Thoracic aorta (tissue), 2 donors: ENCODE data around the gene NUDT17. TPM values are rescaled to one million over a fixed set of nuclear protein-coding genes. Genes with fewer than 3 reads are reported as not detected.

Experiments
- ATAC-seq: fragments of 150-250 bp; one replicate; pipeline ENCODE4 v1.8.0; 2017; ENCODE audit warnings: low read depth; ENCODE audit not compliant: insufficient number of reproducible peaks, low FRiP score
- DNase-seq: peaks from one replicate; pipeline ENCODE4 v3.0.0-alpha.2; 2020; ENCODE audit warnings: low spot score
- H3K27ac ChIP-seq, 2 donors: fragments of 200-600 bp; sonication (generic); 1 replicate in 1 of 2; 2 replicates in 1 of 2; pipeline ENCODE4 v1.5.1; 2016; ENCODE audit warnings: mild to moderate bottlenecking in 2 of 2, moderate library complexity in 2 of 2
- H3K27me3 ChIP-seq: fragments of 200-600 bp; sonication (generic); replicated peaks from 2 replicates; pipeline ENCODE4 v1.6.0; 2016; ENCODE audit warnings: mild to moderate bottlenecking; ENCODE audit not compliant: insufficient read depth
- H3K36me3 ChIP-seq: fragments of 200-600 bp; sonication (generic); one replicate; pipeline ENCODE4 v1.5.1; 2016
- H3K4me1 ChIP-seq, 2 donors: fragments of 200-600 bp; sonication (generic); 1 replicate in 1 of 2; 2 replicates in 1 of 2; pipeline versions ENCODE4 v1.5.1 to v1.6.0; 2016; ENCODE audit warnings: low read depth in 2 of 2, mild to moderate bottlenecking in 1 of 2; ENCODE audit not compliant: control insufficient read depth in 1 of 2
- H3K4me3 ChIP-seq: fragments of 200-600 bp; sonication (generic); 2 replicates; pipeline ENCODE4 v1.5.1; 2016; ENCODE audit warnings: mild to moderate bottlenecking
- H3K9me3 ChIP-seq: fragments of 200-600 bp; sonication (generic); 2 replicates; pipeline ENCODE4 v1.5.1; 2016
- CTCF ChIP-seq: fragments of 200-600 bp; sonication (generic); IDR thresholded peaks from one replicate; pipeline ENCODE4 v1.5.1; 2019; ENCODE audit warnings: antibody characterized with exemption
- total RNA-seq, 2 donors: library from RNA; depleted of rRNA; stranded (reverse); fragments of >200 nt; gene quantifications; one replicate each; pipeline versions ENCODE4 v1.1.0 to v1.2.3, GENCODE V29; 2016

NUDT17 gene
- 10 to 100 TPM in 1 of 2 donors, 1 to 10 TPM in 1; 3.6 to 19.1 TPM for total RNA-seq

GRCh38 chr1:145845514-145846161 is at the start of gene NUDT17:
TSS of gene NUDT17 (plus strand) at chr1:145845630. CDS start at chr1:145845641, 11 bp downstream.
- Histone ChIP-seq H3K9me3 (no peaks in the 10 kb centered on the region), H3K4me3 (peak within 1 kb of the TSS; percentile 75), H3K27ac (peak within 1 kb of the TSS; percentile 69 to 70), H3K4me1 (peaks cover 14 to 32% of the 10 kb centered on the region in 2 donors), H3K36me3 (peaks cover 28% of the 10 kb centered on the region), H3K27me3 (no peaks in the 10 kb centered on the region)
- ATAC-seq (peak; percentile 60), DNase-seq (peak; percentile 21)
- peak; percentile 93 for TF ChIP-seq CTCF

- H3K4me3 ChIP-seq = no peak overlapping the region
- ATAC-seq (no peak), DNase-seq (no peak)
- H3K27ac ChIP-seq = no peak overlapping the region
- peaks cover 6% of the 10 kb centered on the region for H3K36me3 ChIP-seq
- H3K4me1 ChIP-seq = no peaks in the 10 kb centered on the region
- TF ChIP-seq CTCF = no peak
- H3K27me3 ChIP-seq = no peaks in the 10 kb centered on the region
- H3K9me3 ChIP-seq = peaks cover 3% of the 10 kb centered on the region
Measured at GRCh38 chr1:145796753-145797152, 48.7 kb upstream of the NUDT17 start.

- no peak overlapping the region for H3K4me3 ChIP-seq
- ATAC-seq (no peak), DNase-seq (no peak)
- H3K36me3 ChIP-seq = no peaks in the 10 kb centered on the region
- H3K4me1 ChIP-seq = peaks cover 12 to 23% of the 10 kb centered on the region in 2 donors
- no peak for TF ChIP-seq CTCF
- H3K27ac ChIP-seq = no peak overlapping the region
- peaks cover 3% of the 10 kb centered on the region for H3K9me3 ChIP-seq
- no peaks in the 10 kb centered on the region for H3K27me3 ChIP-seq
Measured at GRCh38 chr1:145799806-145800205, 45.6 kb upstream of the NUDT17 start.

GRCh38 chr1:145804235-145805045 is 41.0 kb upstream of the NUDT17 start:
- no peaks in the 10 kb centered on the region for H3K27me3 ChIP-seq
- ATAC-seq (no peak), DNase-seq (no peak)
- no peak for TF ChIP-seq CTCF
- no peak overlapping the region for H3K4me3 ChIP-seq
- peaks cover 22 to 23% of the 10 kb centered on the region in 2 donors for H3K4me1 ChIP-seq
- H3K9me3 ChIP-seq = no peaks in the 10 kb centered on the region
- no peak overlapping the region for H3K27ac ChIP-seq
- H3K36me3 ChIP-seq = no peaks in the 10 kb centered on the region

GRCh38 chr1:145805057-145805456 is 40.4 kb upstream of the NUDT17 start:
- DNase-seq (no peak), ATAC-seq (no peak)
- TF ChIP-seq CTCF = no peak
- H3K4me3 ChIP-seq = no peak overlapping the region
- H3K27me3 ChIP-seq = no peaks in the 10 kb centered on the region
- peaks cover 22 to 23% of the 10 kb centered on the region in 2 donors for H3K4me1 ChIP-seq
- H3K36me3 ChIP-seq = no peaks in the 10 kb centered on the region
- H3K27ac ChIP-seq = no peak overlapping the region
- H3K9me3 ChIP-seq = no peaks in the 10 kb centered on the region
